H1 (cell line): ENCODE data around the gene CCDC8.
"Not testable (repeated sequence)": the region's sequence is repeated elsewhere in the genome, so short reads cannot be mapped to it uniquely, and the experiment has no call there.

Experiments
- CTCF ChIP-seq, 3 experiments: IDR thresholded peaks; 1 replicate in 2 of 3; 2 replicates in 1 of 3; pipeline versions ENCODE4 v1.5.1 to v1.6.1; 2011; ENCODE audit warnings: low read length in 3 of 3, mild to moderate bottlenecking in 3 of 3, inconsistent platforms in 2 of 3, low read depth in 1 of 3, moderate library complexity in 1 of 3; ENCODE audit not compliant: insufficient read depth in 1 of 3; ENCODE audit errors: control extremely low read depth in 1 of 3
- EZH2 ChIP-seq: fragments of 200-600 bp; sonication (generic); IDR thresholded peaks from 2 replicates; pipeline ENCODE4 v1.7.1; 2012; ENCODE audit warnings: low read depth, mild to moderate bottlenecking, moderate library complexity, low read length, inconsistent platforms; ENCODE audit not compliant: severe bottlenecking
- ZNF274 ChIP-seq: IDR thresholded peaks from 2 replicates; pipeline ENCODE4 v1.7.0; 2012; ENCODE audit warnings: low read length, borderline replicate concordance; ENCODE audit errors: extremely low read depth

GRCh38 chr19:46397801-46398479, 15.4 kb downstream of the CCDC8 start:
- TF ChIP-seq CTCF (IDR thresholded peaks at IDR 0.05; ENCODE audit: control extremely low read depth in 1 of 3, insufficient read depth in 1 of 3, low read depth in 1 of 3, low read length in 3 of 3); EZH2; ZNF274: not testable (repeated sequence)
